Measurements from ENCODE around the gene SFT2D2.
A peak's percentile ranks its signal among the peaks of the same experiment; 100 is the strongest.
"Not testable (repeated sequence)": the region's sequence is repeated elsewhere in the genome, so short reads cannot be mapped to it uniquely, and the experiment has no call there.

The SFT2D2 gene

GRCh38 chr1:168225476-168226190, at the start of gene SFT2D2:
Gene SFT2D2, plus strand, starts transcription at chr1:168226004. Its CDS starts 76 bp downstream, at chr1:168226080.
- peak; percentile 86 for DNase-seq

GRCh38 chr1:168178227-168178637, 47.6 kb upstream of the SFT2D2 start:
- no peak for DNase-seq

GRCh38 chr1:168178638-168179437, 47.0 kb upstream of the SFT2D2 start, which contains the start of gene TIPRL:
Gene TIPRL, plus strand, starts transcription at chr1:168178962. Its CDS starts 116 bp downstream, at chr1:168179078.
- DNase-seq = peak; percentile 97

- no peak for DNase-seq
Observed at GRCh38 chr1:168179438-168180147, 46.2 kb upstream of the SFT2D2 start.

- peak; percentile 5 for DNase-seq
Observed at GRCh38 chr1:168180148-168180524, 45.7 kb upstream of the SFT2D2 start.

- not testable (repeated sequence) for DNase-seq
Observed at GRCh38 chr1:168181063-168181720, 44.6 kb upstream of the SFT2D2 start.

GRCh38 chr1:168187177-168187576, 38.6 kb upstream of the SFT2D2 start:
- DNase-seq = no peak

GRCh38 chr1:168190403-168190802, 35.4 kb upstream of the SFT2D2 start:
- no peak for DNase-seq

GRCh38 chr1:168195199-168196135, 30.3 kb upstream of the SFT2D2 start:
- no peak for DNase-seq

- no peak for DNase-seq
Observed at GRCh38 chr1:168199056-168199455, 26.7 kb upstream of the SFT2D2 start.

- no peak for DNase-seq
Observed at GRCh38 chr1:168202941-168203654, 22.7 kb upstream of the SFT2D2 start.

- DNase-seq = no peak
Observed at GRCh38 chr1:168206111-168206510, 19.7 kb upstream of the SFT2D2 start.

- DNase-seq = not testable (repeated sequence)
Observed at GRCh38 chr1:168207673-168208072, 18.1 kb upstream of the SFT2D2 start.

GRCh38 chr1:168210312-168210711, 15.5 kb upstream of the SFT2D2 start:
- no peak for DNase-seq

- no peak for DNase-seq
Observed at GRCh38 chr1:168213349-168213748, 12.5 kb upstream of the SFT2D2 start.

- DNase-seq = no peak
Observed at GRCh38 chr1:168216171-168216570, 9.6 kb upstream of the SFT2D2 start.

- DNase-seq = no peak
Observed at GRCh38 chr1:168217664-168218063, 8.1 kb upstream of the SFT2D2 start.

- DNase-seq = no peak
Observed at GRCh38 chr1:168218658-168219057, 7.1 kb upstream of the SFT2D2 start.

GRCh38 chr1:168220470-168220871, 5.3 kb upstream of the SFT2D2 start:
- DNase-seq = no peak

GRCh38 chr1:168221275-168221674, 4.5 kb upstream of the SFT2D2 start:
- no peak for DNase-seq

- DNase-seq = no peak
Observed at GRCh38 chr1:168223261-168223660, 2.5 kb upstream of the SFT2D2 start.

Measured in activated CD4-positive, alpha-beta T cell treated with anti-CD3 and anti-CD28 coated beads, Interleukin-2, Interleukin-6, amounts not matched to agents 100 ng/mL and 50 ng/mL, durations not matched to agents 16 hours and 8 hours (primary cell).